SK-N-SH (cell line): ENCODE measurements around the gene VPS51. TPM values are rescaled to one million over a fixed set of nuclear protein-coding genes. Genes with fewer than 3 reads are reported as not detected.

Experiments
- CTCF ChIA-PET: fragments of 300-600, 350-600 bp; formaldehyde crosslinking; extraction: SDS; loops from one replicate; lab custom pipeline; 2021; lab: Yijun Ruan, JAX
- POLR2A ChIA-PET: fragments of 350-600 bp; sonication (Branson Sonifier 250); formaldehyde crosslinking; extraction: SDS; loops from one replicate; lab custom pipeline; 2020; ENCODE audit warnings: antibody characterized with exemption, inconsistent platforms; lab: Yijun Ruan, JAX
- DNase-seq: peaks from one replicate; pipeline ENCODE4 v3.0.0; 2012
- H2AFZ ChIP-seq: fragments of 200-600 bp; sonication (generic); 2 replicates; pipeline ENCODE4 v1.8.1; 2016; ENCODE audit warnings: antibody characterized with exemption, mild to moderate bottlenecking, low read depth
- H3F3A ChIP-seq: fragments of 200-600 bp; sonication (generic); replicated peaks from 2 replicates; pipeline ENCODE3; 2016; ENCODE audit warnings: antibody characterized with exemption, mild to moderate bottlenecking; ENCODE audit not compliant: insufficient read depth
- H3K27ac ChIP-seq, 2 experiments: fragments of 200-500 bp in 1 of 2; fragments of 200-600 bp in 1 of 2; sonication (Bioruptor generic) in 1 of 2; sonication (generic), shearing (Covaris generic) in 1 of 2; 2 replicates each; pipeline versions ENCODE4 v1.5.1 to v1.6.1; 2014 to 2016; ENCODE audit warnings: low read depth in 2 of 2, inconsistent platforms in 1 of 2, low read length in 1 of 2, mild to moderate bottlenecking in 1 of 2, mixed read lengths in 1 of 2
- H3K27me3 ChIP-seq: fragments of 200-600 bp; sonication (generic), shearing (Covaris generic); 2 replicates; pipeline ENCODE4 v1.6.1; 2016; ENCODE audit warnings: mixed run types; ENCODE audit not compliant: insufficient read depth
- H3K36me3 ChIP-seq, 2 experiments: fragments of 200-500 bp in 1 of 2; fragments of 200-600 bp in 1 of 2; sonication (Bioruptor generic) in 1 of 2; sonication (generic) in 1 of 2; replicated peaks in 1 of 2; 2 replicates each; pipeline versions ENCODE3 to v1.5.1; 2014 to 2016; ENCODE audit warnings: low read length in 1 of 2, mild to moderate bottlenecking in 1 of 2; ENCODE audit not compliant: insufficient read depth in 2 of 2, control insufficient read depth in 1 of 2
- H3K4me1 ChIP-seq, 2 experiments: fragments of 200-500 bp in 1 of 2; fragments of 200-600 bp in 1 of 2; sonication (Bioruptor generic) in 1 of 2; sonication (generic), shearing (Covaris generic) in 1 of 2; 2 replicates each; pipeline versions ENCODE4 v1.5.1 to v1.6.1; 2014 to 2016; ENCODE audit warnings: low read depth in 1 of 2, low read length in 1 of 2, mixed run types in 1 of 2; ENCODE audit not compliant: insufficient read depth in 2 of 2, control insufficient read depth in 1 of 2
- H3K4me2 ChIP-seq: fragments of 200-600 bp; sonication (generic), shearing (Covaris generic); 2 replicates; pipeline ENCODE4 v1.6.1; 2017; ENCODE audit warnings: mixed run types
- H3K4me3 ChIP-seq, 2 experiments: fragments of 200-500 bp in 1 of 2; fragments of 200-600 bp in 1 of 2; sonication (Bioruptor generic) in 1 of 2; sonication (generic), shearing (Covaris generic) in 1 of 2; 2 replicates each; pipeline versions ENCODE4 v1.5.1 to v1.8.1; 2014 to 2016; ENCODE audit warnings: low read depth in 2 of 2, inconsistent platforms in 1 of 2, low read length in 1 of 2, mild to moderate bottlenecking in 1 of 2, mixed read lengths in 1 of 2, moderate library complexity in 1 of 2
- H3K79me2 ChIP-seq: fragments of 200-600 bp; sonication (generic); 2 replicates; pipeline ENCODE4 v1.8.1; 2017; ENCODE audit warnings: mild to moderate bottlenecking; ENCODE audit not compliant: insufficient read depth
- H3K9ac ChIP-seq: fragments of 200-600 bp; sonication (generic); 2 replicates; pipeline ENCODE4 v1.6.1; 2017; ENCODE audit warnings: mixed run types
- H3K9me2 ChIP-seq: fragments of 200-600 bp; sonication (generic); 2 replicates; pipeline ENCODE4 v1.6.1; 2017; ENCODE audit warnings: mixed run types
- H3K9me3 ChIP-seq: fragments of 200-600 bp; sonication (generic); 2 replicates; pipeline ENCODE4 v1.6.1; 2017; ENCODE audit warnings: mixed run types, mild to moderate bottlenecking, moderate library complexity
- H4K20me1 ChIP-seq: fragments of 200-600 bp; sonication (generic); 2 replicates; pipeline ENCODE4 v1.6.1; 2017; ENCODE audit warnings: mild to moderate bottlenecking, mixed run types; ENCODE audit not compliant: insufficient read depth
- CHD2 ChIP-seq: fragments of 150-350 bp; IDR thresholded peaks from 2 replicates; pipeline ENCODE4 v1.6.1; 2018; ENCODE audit warnings: low read length; ENCODE audit not compliant: partially characterized antibody
- CTCF ChIP-seq: fragments of 200-600 bp; sonication (generic); IDR thresholded peaks from 2 replicates; pipeline ENCODE4 v1.6.1; 2017; ENCODE audit warnings: antibody characterized with exemption, mild to moderate bottlenecking, moderate library complexity
- FOXJ3 ChIP-seq: sonication (generic); formaldehyde crosslinking; IDR thresholded peaks from 2 replicates; pipeline ENCODE4 v1.5.1; 2020; ENCODE audit warnings: mild to moderate bottlenecking, missing genetic modification reagents
- FOXM1 ChIP-seq: IDR thresholded peaks from 2 replicates; pipeline ENCODE4 v1.4.0; 2012; ENCODE audit warnings: low read depth, mild to moderate bottlenecking
- GATA2 ChIP-seq: sonication (generic); formaldehyde crosslinking; IDR thresholded peaks from 2 replicates; pipeline ENCODE4 v1.5.0; 2020; ENCODE audit warnings: mild to moderate bottlenecking, missing genetic modification reagents
- IRF3 ChIP-seq: fragments of 150-350 bp; IDR thresholded peaks from 2 replicates; pipeline ENCODE4 v1.6.1; 2016; ENCODE audit warnings: mild to moderate bottlenecking, low read depth, low read length
- JUND ChIP-seq: IDR thresholded peaks from 2 replicates; pipeline ENCODE4 v1.4.0; 2012
- NRF1 ChIP-seq: IDR thresholded peaks from 2 replicates; pipeline ENCODE4 v1.6.1; 2012; ENCODE audit warnings: low read depth, mild to moderate bottlenecking, low read length
- POLR2AphosphoS5 ChIP-seq: IDR thresholded peaks from 2 replicates; pipeline ENCODE4 v1.6.1; 2012; ENCODE audit warnings: low read depth, low read length
- RCOR1 ChIP-seq: fragments of 150-350 bp; IDR thresholded peaks from 2 replicates; pipeline ENCODE4 v1.6.1; 2017; ENCODE audit warnings: antibody characterized with exemption, low read length
- SIN3A ChIP-seq: IDR thresholded peaks from 2 replicates; pipeline ENCODE4 v1.6.1; 2012; ENCODE audit warnings: low read depth, mild to moderate bottlenecking, low read length, moderate library complexity, borderline replicate concordance
- TEAD4 ChIP-seq: IDR thresholded peaks from 2 replicates; pipeline ENCODE4 v1.4.0; 2012; ENCODE audit warnings: mild to moderate bottlenecking, borderline replicate concordance; ENCODE audit not compliant: insufficient read depth
- YY1 ChIP-seq: IDR thresholded peaks from 2 replicates; pipeline ENCODE4 v1.4.0; 2012; ENCODE audit warnings: low read depth, mild to moderate bottlenecking
- WGBS: methylation state at CpG from one replicate; pipeline ENCODE4 v1.1.6; 2017; ENCODE audit warnings: low lambda C conversion rate; 5-methylcytosine and 5-hydroxymethylcytosine counted together
- polyA plus RNA-seq, 3 experiments: library from polyadenylated mRNA; depleted of rRNA; stranded (reverse); fragments of >200 nt; gene quantifications; 2 replicates each; pipeline ENCODE4 v1.2.3, GENCODE V29; 2012

The VPS51 gene
- polyA plus RNA-seq, 1 of the 3 experiments (the other 2 are of a cell fraction), result 59.9 TPM

- Histone ChIP-seq H3F3A (peaks cover 19% of the 10 kb centered on the region), H2AFZ (no peak overlapping the region), H3K4me2 (peak overlapping the region; percentile 88), H3K9me3 (no peaks in the 10 kb centered on the region), H3K27me3 (no peaks in the 10 kb centered on the region), H3K9me2 (no peaks in the 10 kb centered on the region), H3K27ac (no peak overlapping the region), H3K9ac (peak overlapping the region; percentile 86; the same call in 1 of the 2 replicates), H3K4me1 (peaks cover 0 to 10% of the 10 kb centered on the region in 2 experiments; a peak in 1 of 4 replicates), H3K79me2 (peaks cover 45% of the 10 kb centered on the region), H4K20me1 (no peaks in the 10 kb centered on the region), H3K4me3 (peak overlapping the region; percentile 57 to 77), H3K36me3 (peaks cover 0 to 4% of the 10 kb centered on the region in 2 experiments)
- WGBS, result 15% methylated on average over 6 of the region's 8 CpGs
- no peak for DNase-seq
- CTCF ChIA-PET, result interaction anchor here (1.4 to 12.6 kb wide), 4 partner anchors 15 to 84 kb away, joined by 4 to 150 read pairs (median 10); partner anchors contain the start of genes TM7SF2 and ZNHIT2
- TF ChIP-seq POLR2AphosphoS5 (no peak), SIN3A (no peak), FOXJ3 (CRISPR knock-in tag) (no peak), NRF1 (no peak), JUND (no peak), FOXM1 (no peak), GATA2 (CRISPR knock-in tag) (no peak)
- POLR2A ChIA-PET, result interaction anchor here (0.6 to 1.6 kb wide), 5 partner anchors 14 to 79 kb away, joined by 3 to 10 read pairs (median 4); partner anchors contain the start of gene ZNHIT2
These were observed 912 bp downstream of the VPS51 start for GRCh38 chr11:65096926-65097325.

GRCh38 chr11:65100674-65101350 is 4.8 kb downstream of the VPS51 start:
- CTCF ChIA-PET, result interaction anchor here (1.1 to 12.6 kb wide), 2 partner anchors 8 to 11 kb away, joined by 5 to 150 read pairs; partner anchors contain the start of gene TM7SF2
- Histone ChIP-seq H3K4me3 (no peak overlapping the region), H3K9me2 (no peaks in the 10 kb centered on the region)
- WGBS, result 92% methylated on average over 6 of the region's 6 CpGs
- TF ChIP-seq RCOR1 (no peak), CTCF (peak; percentile 35; the same call in 1 of the 2 replicates), TEAD4 (no peak), YY1 (no peak), IRF3 (no peak), FOXJ3 (CRISPR knock-in tag) (no peak), CHD2 (no peak)
- TF ChIP-seq, all 33 proteins: peak for 1
- Histone ChIP-seq H3K27me3 (no peaks in the 10 kb centered on the region), H3K27ac (no peak overlapping the region), H3K9me3 (no peaks in the 10 kb centered on the region), H3K4me1 (peaks cover 0 to 7% of the 10 kb centered on the region in 2 experiments; a peak in 1 of 4 replicates), H3K9ac (no peak overlapping the region), H4K20me1 (peaks cover 9% of the 10 kb centered on the region), H3K4me2 (no peak overlapping the region), H2AFZ (no peak overlapping the region), H3K79me2 (peaks cover 73% of the 10 kb centered on the region), H3K36me3 (peaks cover 0 to 8% of the 10 kb centered on the region in 2 experiments), H3F3A (no peaks in the 10 kb centered on the region)
- POLR2A ChIA-PET, result interaction anchor here (3.4 kb wide), 1 partner anchor 10 kb away, joined by 27 read pairs; the partner anchor contains the start of gene TM7SF2
- no peak for DNase-seq
